Measurements from ENCODE around the gene KCNF1.

The KCNF1 gene

GRCh38 chr2:10911291-10912075, at the start of gene KCNF1:
KCNF1 (plus strand) TSS chr2:10911934; CDS start chr2:10912427, 493 bp downstream.
- peak; percentile 94 for DNase-seq

- DNase-seq = no peak
Observed at GRCh38 chr2:10862330-10862729, 49.4 kb upstream of the KCNF1 start.

- DNase-seq = no peak
Observed at GRCh38 chr2:10863047-10863446, 48.7 kb upstream of the KCNF1 start.

- DNase-seq = no peak
Observed at GRCh38 chr2:10863837-10864236, 47.9 kb upstream of the KCNF1 start.

- no peak for DNase-seq
Observed at GRCh38 chr2:10864251-10864650, 47.5 kb upstream of the KCNF1 start.

- no peak for DNase-seq
Observed at GRCh38 chr2:10864861-10865636, 46.7 kb upstream of the KCNF1 start.

GRCh38 chr2:10865841-10866240, 45.9 kb upstream of the KCNF1 start:
- DNase-seq = no peak

GRCh38 chr2:10867692-10868420, 43.9 kb upstream of the KCNF1 start:
- no peak for DNase-seq

- DNase-seq = no peak
Observed at GRCh38 chr2:10868465-10869314, 43.0 kb upstream of the KCNF1 start.

- no peak for DNase-seq
Observed at GRCh38 chr2:10871978-10872377, 39.8 kb upstream of the KCNF1 start.

GRCh38 chr2:10873171-10873570, 38.6 kb upstream of the KCNF1 start:
- DNase-seq = no peak

GRCh38 chr2:10873790-10874437, 37.8 kb upstream of the KCNF1 start:
- DNase-seq = no peak

GRCh38 chr2:10875126-10875525, 36.6 kb upstream of the KCNF1 start:
- no peak for DNase-seq

GRCh38 chr2:10876394-10876793, 35.3 kb upstream of the KCNF1 start:
- no peak for DNase-seq

- DNase-seq = no peak
Observed at GRCh38 chr2:10876963-10877362, 34.8 kb upstream of the KCNF1 start.

GRCh38 chr2:10877651-10878111, 34.1 kb upstream of the KCNF1 start:
- no peak for DNase-seq

- DNase-seq = no peak
Observed at GRCh38 chr2:10878268-10878915, 33.3 kb upstream of the KCNF1 start.

- DNase-seq = no peak
Observed at GRCh38 chr2:10879159-10879558, 32.6 kb upstream of the KCNF1 start.

GRCh38 chr2:10879624-10880585, 31.8 kb upstream of the KCNF1 start:
- no peak for DNase-seq
